Activated CD4-positive, alpha-beta T cell treated with anti-CD3 and anti-CD28 coated beads for 36 hours (primary cell): ENCODE results near the gene ERC2. TPM values are rescaled to one million over a fixed set of nuclear protein-coding genes. Genes with fewer than 3 reads are reported as not detected.

Experiments used
- ATAC-seq: fragments of 200-7000 bp; cut with Tn5 transposase; one replicate; pipeline ENCODE4 v1.10.0; 2021; ENCODE audit warnings: mild to moderate bottlenecking, moderate library complexity
- CTCF ChIA-PET: fragments of 350-600 bp; sonication (Branson Sonifier 250); formaldehyde crosslinking; loops from one replicate; lab custom pipeline; 2021; ENCODE audit warnings: antibody characterized with exemption; lab: Charles Lee
- POLR2A ChIA-PET: fragments of 350-600 bp; sonication (Branson Sonifier 250); formaldehyde crosslinking; loops from one replicate; lab custom pipeline; 2021; ENCODE audit warnings: antibody characterized with exemption, inconsistent platforms; lab: Charles Lee
- DNase-seq: peaks from one replicate; pipeline ENCODE4 v3.0.0-alpha.2; 2020
- H3K27ac Mint-ChIP-seq: one replicate; pipeline ENCODE4 v1.8.0; 2021; ENCODE audit warnings: mixed read lengths
- H3K27me3 Mint-ChIP-seq: one replicate; pipeline ENCODE4 v1.8.0; 2021; ENCODE audit warnings: mixed read lengths
- H3K36me3 Mint-ChIP-seq: one replicate; pipeline ENCODE4 v1.8.0; 2021; ENCODE audit warnings: low read depth, mixed read lengths
- H3K4me1 Mint-ChIP-seq: one replicate; pipeline ENCODE4 v1.8.0; 2021; ENCODE audit warnings: mixed read lengths
- H3K4me3 Mint-ChIP-seq: one replicate; pipeline ENCODE4 v1.8.0; 2021; ENCODE audit warnings: mild to moderate bottlenecking, moderate library complexity, mixed read lengths
- H3K9me3 Mint-ChIP-seq: one replicate; pipeline ENCODE4 v1.8.0; 2021; ENCODE audit warnings: low read depth, mixed read lengths
- intact Hi-C, 2 experiments: fragments of 100-400 bp; cut with DNase I in 1 of 2; cut with micrococcal nuclease in 1 of 2; formaldehyde crosslinking; loops; one replicate each; pipeline versions ENCODE4 v1.14.2 to v1.15.1; 2022 to 2024; cut with DNase I, micrococcal nuclease
- total RNA-seq, 2 experiments: library from RNA; stranded (reverse); gene quantifications; one replicate each; pipeline ENCODE4 v1.2.3, GENCODE V29; 2021

The ERC2 gene
- total RNA-seq, 2 experiments from 2014 or later, result not detected

DNA sequence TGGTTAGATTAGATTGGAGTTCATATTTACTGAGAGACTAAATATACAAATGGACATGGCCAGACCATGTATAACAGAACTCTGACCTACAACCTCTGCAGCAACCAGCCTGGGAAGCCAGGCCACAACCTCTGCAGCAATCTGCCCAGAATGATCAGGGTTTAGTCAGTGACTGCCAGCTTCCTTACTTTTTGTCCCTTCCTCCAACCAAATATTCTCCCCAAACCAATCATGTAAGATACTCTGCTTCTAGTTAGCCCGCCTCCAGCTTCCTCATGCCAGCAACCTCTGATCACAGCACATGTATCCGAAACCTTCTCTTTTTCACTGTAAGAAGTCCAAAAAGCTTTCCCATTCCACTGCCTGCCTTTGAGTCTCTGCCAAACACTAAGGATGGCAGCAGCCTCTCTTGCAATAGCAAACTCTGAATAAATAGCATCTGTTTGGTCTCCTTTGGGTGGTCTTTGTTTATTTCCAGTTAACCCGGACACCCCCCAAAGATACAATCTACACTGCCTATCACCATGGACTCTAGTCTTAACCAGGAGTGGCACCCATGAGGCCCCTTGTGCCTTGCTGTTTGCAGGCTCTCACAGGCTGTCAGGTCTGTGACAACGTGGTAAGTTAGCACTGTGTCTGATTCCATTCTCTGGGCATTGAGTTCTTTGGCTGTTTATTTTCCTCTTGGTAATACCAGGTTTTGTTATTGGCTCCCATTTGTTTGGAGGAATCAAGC lies 102.2 kb downstream of the ERC2 start:
- Mint-ChIP-seq H3K27ac (no peak overlapping the region), H3K4me3 (no peak overlapping the region), H3K9me3 (no peaks in the 10 kb centered on the region), H3K27me3 (peaks cover 6% of the 10 kb centered on the region), H3K36me3 (no peaks in the 10 kb centered on the region), H3K4me1 (no peaks in the 10 kb centered on the region)
- intact Hi-C loops, result no loop called here
- no peak for DNase-seq
- no peak for ATAC-seq
- ChIA-PET POLR2A (no interaction called here), CTCF (no interaction called here)

DNA sequence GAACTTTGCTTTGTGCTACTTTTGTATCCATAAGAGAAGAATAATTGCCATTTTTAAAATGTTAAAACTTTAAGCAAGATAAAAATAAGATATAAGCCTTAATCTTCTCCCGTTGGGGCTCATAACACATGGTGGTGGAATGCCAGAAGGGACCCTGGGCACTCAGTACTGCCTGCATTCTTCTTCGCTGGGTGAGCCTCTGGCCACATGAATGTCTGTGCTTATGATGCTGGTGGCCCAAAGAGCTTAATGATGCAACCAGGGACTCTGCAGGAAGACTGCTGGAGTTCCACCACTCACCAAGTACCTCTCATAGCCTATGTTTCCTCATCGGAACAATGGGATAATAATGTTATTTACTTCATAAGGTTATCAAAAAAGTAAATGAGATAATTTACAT lies 103.6 kb downstream of the ERC2 start:
- CTCF ChIA-PET, result interaction anchor here (0.6 to 2.2 kb wide), 2 partner anchors 24 to 84 kb away, joined by 3 to 6 read pairs; no protein-coding TSS in a partner anchor
- Mint-ChIP-seq H3K36me3 (no peaks in the 10 kb centered on the region), H3K4me3 (no peak overlapping the region), H3K27ac (no peak overlapping the region), H3K27me3 (peaks cover 6% of the 10 kb centered on the region), H3K9me3 (no peaks in the 10 kb centered on the region), H3K4me1 (no peaks in the 10 kb centered on the region)
- POLR2A ChIA-PET, result no interaction called here
- ATAC-seq, result no peak
- DNase-seq, result no peak
- intact Hi-C loops, result no loop called here

DNA sequence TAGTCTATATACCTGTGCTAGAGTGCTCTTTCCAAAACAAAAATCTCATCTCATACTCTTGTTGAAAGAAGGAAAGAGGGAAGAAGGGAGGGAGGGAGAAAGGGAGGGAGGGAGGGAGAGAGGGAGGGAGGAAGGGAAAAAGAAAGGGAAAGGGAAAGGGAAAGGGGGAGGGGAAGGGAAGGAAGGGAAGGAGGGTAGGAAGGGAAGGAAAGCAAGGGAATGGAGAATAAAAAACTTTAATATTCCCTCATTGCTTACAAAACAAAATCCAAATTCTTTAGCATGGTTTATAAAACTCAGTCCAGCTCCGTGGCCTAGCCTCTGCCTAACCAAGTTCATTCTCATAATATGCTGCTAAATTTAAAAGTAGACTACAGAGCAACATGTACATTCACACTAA lies 104.5 kb downstream of the ERC2 start:
- no peak overlapping the region for H3K4me3 Mint-ChIP-seq
- intact Hi-C loops, result no loop called here
- peaks cover 6% of the 10 kb centered on the region for H3K27me3 Mint-ChIP-seq
- no peak for DNase-seq
- CTCF ChIA-PET, result interaction anchor here (2.2 kb wide), 1 partner anchor 23 kb away, joined by 6 read pairs; no protein-coding TSS in a partner anchor
- POLR2A ChIA-PET, result no interaction called here
- no peaks in the 10 kb centered on the region for H3K9me3 Mint-ChIP-seq
- H3K4me1 Mint-ChIP-seq, result no peaks in the 10 kb centered on the region
- ATAC-seq, result no peak
- no peak overlapping the region for H3K27ac Mint-ChIP-seq
- no peaks in the 10 kb centered on the region for H3K36me3 Mint-ChIP-seq

DNA sequence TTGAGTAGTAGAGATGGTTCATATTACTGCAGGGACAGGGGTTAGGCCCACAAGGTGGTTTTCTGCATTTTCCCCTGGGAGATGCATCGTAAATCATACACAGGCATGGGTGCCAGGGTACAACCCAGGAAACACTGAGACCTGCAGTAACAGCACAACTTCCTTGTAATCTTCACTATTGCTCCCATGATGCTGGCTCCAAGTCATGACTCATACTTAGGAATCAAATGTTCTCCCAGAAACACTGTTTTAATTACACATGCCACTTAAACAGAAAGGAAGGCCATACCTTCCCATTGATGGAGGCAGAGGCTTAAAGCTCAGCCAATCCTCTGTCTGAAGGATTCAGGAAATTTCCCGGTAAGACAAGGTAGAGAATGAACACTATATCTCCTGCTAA lies 106.5 kb downstream of the ERC2 start:
- POLR2A ChIA-PET, result no interaction called here
- ATAC-seq, result no peak
- DNase-seq, result no peak
- Mint-ChIP-seq H3K27ac (no peak overlapping the region), H3K9me3 (no peaks in the 10 kb centered on the region), H3K4me3 (no peak overlapping the region), H3K4me1 (no peaks in the 10 kb centered on the region), H3K27me3 (peaks cover 6% of the 10 kb centered on the region), H3K36me3 (no peaks in the 10 kb centered on the region)
- CTCF ChIA-PET, result interaction anchor here (2.1 kb wide), 1 partner anchor 15 kb away, joined by 5 read pairs; no protein-coding TSS in a partner anchor
- intact Hi-C loops, result no loop called here

DNA sequence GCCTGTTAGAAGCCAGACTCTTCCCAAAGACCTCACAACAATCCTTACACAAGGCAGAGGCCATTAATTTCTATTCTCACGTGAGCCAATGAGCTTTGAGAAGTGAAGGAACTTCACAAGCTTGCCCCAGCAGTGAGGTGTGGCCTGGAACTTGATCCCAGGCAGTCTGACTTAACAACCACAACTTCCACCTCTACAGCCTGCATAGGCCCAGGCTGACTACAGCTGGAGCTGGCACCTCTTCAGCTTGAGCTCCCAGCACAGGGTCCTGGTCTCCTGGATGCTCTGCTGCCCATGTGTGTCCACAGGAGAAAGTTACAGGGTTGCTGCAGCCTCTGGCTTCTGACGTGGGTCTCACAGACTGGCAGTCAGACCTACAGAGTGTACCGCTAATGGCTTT lies 111.0 kb downstream of the ERC2 start:
- POLR2A ChIA-PET, result no interaction called here
- Mint-ChIP-seq H3K4me3 (no peak overlapping the region), H3K27ac (no peak overlapping the region), H3K36me3 (no peaks in the 10 kb centered on the region), H3K4me1 (no peaks in the 10 kb centered on the region), H3K27me3 (peaks cover 5% of the 10 kb centered on the region), H3K9me3 (no peaks in the 10 kb centered on the region)
- CTCF ChIA-PET, result no interaction called here
- no peak for ATAC-seq
- intact Hi-C loops, result no loop called here
- DNase-seq, result no peak

DNA sequence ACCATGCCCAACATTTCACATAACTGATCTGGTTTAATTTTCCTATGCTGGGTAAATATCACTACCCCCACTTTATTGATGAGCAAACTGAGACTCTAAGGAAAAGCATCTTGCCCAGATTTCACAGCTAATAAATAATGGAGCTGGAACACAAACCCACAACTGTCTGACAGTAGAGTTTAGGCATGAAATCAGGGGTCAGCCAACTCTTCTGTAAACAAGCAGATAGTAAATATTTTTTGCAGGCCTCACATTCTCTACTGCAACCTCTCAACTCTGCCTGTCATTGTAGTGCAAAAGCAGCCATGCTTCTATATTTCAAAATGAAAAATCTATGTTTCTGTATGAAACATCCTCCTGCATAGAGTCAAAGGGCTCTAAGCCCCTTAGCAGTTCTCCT lies 111.5 kb downstream of the ERC2 start:
- peaks cover 5% of the 10 kb centered on the region for H3K27me3 Mint-ChIP-seq
- ChIA-PET CTCF (no interaction called here), POLR2A (no interaction called here)
- no peaks in the 10 kb centered on the region for H3K4me1 Mint-ChIP-seq
- no peak overlapping the region for H3K4me3 Mint-ChIP-seq
- no peak overlapping the region for H3K27ac Mint-ChIP-seq
- no peaks in the 10 kb centered on the region for H3K36me3 Mint-ChIP-seq
- DNase-seq, result no peak
- intact Hi-C loops, result no loop called here
- ATAC-seq, result no peak
- H3K9me3 Mint-ChIP-seq, result no peaks in the 10 kb centered on the region

DNA sequence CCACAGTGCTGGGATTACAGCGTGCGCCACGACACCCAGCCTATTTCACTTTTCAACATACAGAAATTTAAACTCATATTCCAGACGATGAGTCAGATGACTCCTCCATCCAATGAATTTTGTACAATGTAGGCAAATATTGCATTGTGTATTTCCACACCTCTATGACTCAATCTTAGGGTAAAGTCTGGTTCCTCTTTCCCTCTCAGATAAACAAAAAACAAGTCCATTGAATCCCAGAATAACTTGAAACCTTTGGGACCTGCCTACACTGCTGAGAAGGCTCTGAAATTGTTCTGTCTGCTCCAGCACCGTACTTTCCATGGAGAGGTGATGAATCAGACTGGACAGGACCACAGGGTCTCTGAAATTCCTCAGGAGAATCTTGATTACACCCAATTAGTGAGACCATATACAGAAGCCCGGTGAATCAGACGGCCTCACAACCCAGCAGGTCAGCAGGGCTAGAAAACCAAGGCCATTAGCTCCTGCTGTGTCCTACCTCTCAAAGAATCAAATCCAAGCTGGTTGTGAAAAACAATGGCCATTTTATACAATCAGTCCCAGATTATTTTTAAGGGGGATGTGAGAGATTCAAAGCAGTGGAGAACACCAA lies 112.6 kb downstream of the ERC2 start:
- ChIA-PET CTCF (no interaction called here), POLR2A (no interaction called here)
- intact Hi-C loops, result no loop called here
- no peaks in the 10 kb centered on the region for H3K36me3 Mint-ChIP-seq
- no peaks in the 10 kb centered on the region for H3K4me1 Mint-ChIP-seq
- H3K9me3 Mint-ChIP-seq, result no peaks in the 10 kb centered on the region
- no peak overlapping the region for H3K27ac Mint-ChIP-seq
- H3K4me3 Mint-ChIP-seq, result no peak overlapping the region
- H3K27me3 Mint-ChIP-seq, result peaks cover 2% of the 10 kb centered on the region
- no peak for DNase-seq
- ATAC-seq, result no peak

DNA sequence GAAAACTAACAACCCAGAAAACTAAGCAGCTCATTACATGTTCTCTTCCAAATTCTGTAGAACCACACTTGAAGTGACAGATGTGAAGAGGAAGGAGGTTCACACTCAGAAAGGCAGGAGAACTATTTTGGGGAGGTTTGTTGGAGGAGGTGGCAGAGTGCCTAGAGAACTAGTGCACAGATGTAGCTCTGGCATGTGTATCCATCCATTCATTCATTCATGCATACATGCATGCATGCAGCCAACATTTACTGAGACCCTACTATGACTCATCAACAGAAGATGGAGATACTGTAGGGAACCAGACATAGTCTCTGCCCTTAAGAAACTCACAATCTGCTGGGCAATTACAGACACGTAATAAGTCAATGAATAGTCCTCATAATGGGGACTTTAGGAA lies 116.7 kb downstream of the ERC2 start:
- Mint-ChIP-seq H3K4me3 (no peak overlapping the region), H3K9me3 (no peaks in the 10 kb centered on the region), H3K36me3 (no peaks in the 10 kb centered on the region), H3K27me3 (peaks cover 2% of the 10 kb centered on the region), H3K27ac (no peak overlapping the region), H3K4me1 (no peaks in the 10 kb centered on the region)
- ChIA-PET CTCF (no interaction called here), POLR2A (no interaction called here)
- ATAC-seq, result no peak
- intact Hi-C loops, result no loop called here
- DNase-seq, result no peak

DNA sequence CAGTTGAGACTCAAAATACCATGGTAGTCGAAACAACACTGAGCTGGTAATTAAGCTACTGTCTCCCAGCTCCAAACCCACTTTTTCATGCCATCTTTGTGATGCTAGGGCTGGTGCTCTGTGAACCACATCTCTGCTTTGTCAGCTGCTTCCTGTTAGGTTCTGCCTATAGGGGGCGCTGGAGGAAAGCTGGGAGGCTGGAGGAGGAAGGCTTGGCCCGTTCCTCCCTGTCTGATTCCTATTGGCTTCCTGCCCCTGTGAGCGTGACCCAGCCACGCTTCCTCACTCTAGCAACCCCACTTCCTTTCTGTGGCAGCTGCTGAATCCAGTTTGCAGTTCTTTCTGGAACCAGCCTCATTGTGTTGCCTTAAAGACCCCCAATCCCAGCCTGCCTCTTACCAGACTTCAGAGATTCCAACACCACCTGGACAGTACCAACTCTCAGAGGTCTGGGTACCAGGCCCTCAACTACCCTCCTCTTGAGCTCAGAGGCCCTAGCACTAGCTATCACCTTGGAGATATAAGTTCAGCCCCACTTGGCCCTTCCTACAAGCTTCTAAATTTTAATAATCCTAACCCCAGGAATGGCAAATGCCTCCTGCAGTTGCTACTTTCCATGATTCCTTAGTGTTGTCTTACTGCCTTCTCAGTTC lies 120.9 kb downstream of the ERC2 start:
- ATAC-seq, result peak; percentile 47

DNA sequence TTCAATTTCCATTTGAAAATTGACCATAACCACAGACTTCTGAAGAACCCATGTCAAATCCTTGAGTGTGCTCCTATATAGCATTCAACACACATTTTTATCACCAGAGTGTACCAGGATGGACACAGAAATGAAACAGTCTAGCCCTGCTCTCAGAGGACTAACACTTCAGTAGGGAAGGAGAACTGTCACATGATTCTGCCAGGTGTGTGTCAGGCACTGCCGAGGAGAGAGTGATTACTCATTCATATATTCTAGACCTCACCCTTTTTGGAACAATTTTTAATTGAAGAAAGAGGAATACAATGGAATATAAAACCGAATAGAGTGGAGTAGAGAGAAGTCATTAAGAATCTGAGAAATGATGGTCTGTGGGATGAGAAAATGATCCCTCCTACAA lies 125.8 kb downstream of the ERC2 start:
- DNase-seq (no peak), ATAC-seq (no peak)
- Mint-ChIP-seq H3K4me3 (no peak overlapping the region), H3K36me3 (no peaks in the 10 kb centered on the region), H3K27ac (no peak overlapping the region), H3K9me3 (no peaks in the 10 kb centered on the region), H3K27me3 (peaks cover 9% of the 10 kb centered on the region), H3K4me1 (no peaks in the 10 kb centered on the region)
- ChIA-PET POLR2A (no interaction called here), CTCF (interaction anchor here (1.4 kb wide), 1 partner anchor 19 kb away, joined by 4 read pairs; no protein-coding TSS in a partner anchor)
- intact Hi-C loops, result loop anchor here in 1 of 2 experiments (5.0 kb wide), 2 partner anchors 205 to 645 kb away; no protein-coding TSS in a partner anchor

More for the DNA sequence above, 120.9 kb downstream of the ERC2 start:
- no peak overlapping the region for H3K27ac Mint-ChIP-seq
- DNase-seq, result peak; percentile 71
- intact Hi-C loops, result loop anchor here in 1 of 2 experiments (1.0 kb wide), 1 partner anchor 100 kb away; no protein-coding TSS in a partner anchor
- peaks cover 8% of the 10 kb centered on the region for H3K27me3 Mint-ChIP-seq
- POLR2A ChIA-PET, result interaction anchor here (0.6 kb wide), 1 partner anchor 34 kb away, joined by 3 read pairs; no protein-coding TSS in a partner anchor
- no peaks in the 10 kb centered on the region for H3K36me3 Mint-ChIP-seq
- H3K4me3 Mint-ChIP-seq, result no peak overlapping the region
- H3K4me1 Mint-ChIP-seq, result no peaks in the 10 kb centered on the region
- H3K9me3 Mint-ChIP-seq, result no peaks in the 10 kb centered on the region
- CTCF ChIA-PET, result interaction anchor here (0.6 to 1.5 kb wide), 7 partner anchors 12 to 148 kb away, joined by 3 to 5 read pairs (median 3); no protein-coding TSS in a partner anchor

DNA sequence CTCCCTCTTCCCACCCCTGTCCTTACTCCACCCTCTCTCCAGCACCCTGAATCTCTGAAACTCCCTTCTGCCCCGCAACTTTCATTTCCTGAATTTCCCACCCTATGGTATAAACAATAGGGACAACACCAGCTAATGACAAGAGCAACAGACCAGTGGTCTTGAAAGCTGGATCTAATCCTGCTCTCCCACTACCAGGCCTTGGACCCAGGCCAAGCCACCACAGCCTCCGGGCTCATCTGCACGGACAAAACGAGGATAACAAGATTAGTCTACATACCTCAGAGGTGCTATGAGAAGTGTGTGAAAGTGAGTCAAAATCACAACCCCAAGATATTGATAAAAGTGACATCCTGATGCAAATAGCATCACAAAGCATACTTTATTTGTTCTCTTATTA lies 128.6 kb downstream of the ERC2 start:
- Mint-ChIP-seq H3K27ac (no peak overlapping the region), H3K4me3 (no peak overlapping the region), H3K36me3 (no peaks in the 10 kb centered on the region), H3K27me3 (peaks cover 9% of the 10 kb centered on the region), H3K4me1 (no peaks in the 10 kb centered on the region), H3K9me3 (no peaks in the 10 kb centered on the region)
- DNase-seq, result no peak
- CTCF ChIA-PET, result interaction anchor here (0.7 to 2.7 kb wide), 4 partner anchors 16 to 214 kb away, joined by 3 to 6 read pairs (median 4); no protein-coding TSS in a partner anchor
- ATAC-seq, result no peak
- intact Hi-C loops, result loop anchor here (1.0 to 5.0 kb wide), 5 partner anchors 107 to 648 kb away; no protein-coding TSS in a partner anchor
- POLR2A ChIA-PET, result no interaction called here
